ENCODE measurements around the gene RPRD1A.

DNA sequence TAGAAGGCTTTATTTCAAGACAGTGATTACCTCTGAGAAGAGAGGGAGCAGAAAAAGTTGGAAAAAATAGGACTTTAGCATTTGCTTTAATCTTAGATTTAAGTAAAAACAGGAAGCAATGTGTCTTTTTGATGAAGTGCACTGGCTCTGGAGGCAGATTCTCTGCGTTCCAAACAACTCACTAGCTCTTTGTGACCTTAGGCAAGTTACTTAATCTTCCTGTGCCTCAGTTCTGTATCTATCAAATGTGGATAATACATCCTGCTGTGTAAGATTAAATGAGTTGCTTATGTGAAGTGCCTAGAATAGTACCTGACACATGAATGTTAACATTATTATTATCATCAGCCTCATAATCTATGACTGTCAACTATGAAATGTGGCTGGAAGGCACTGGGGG lies 42.3 kb downstream of the RPRD1A start:
- TF ChIP-seq POLR2A (IDR thresholded peaks at IDR 0.05; ENCODE audit: extremely low read depth, insufficient read length) (no peak), MYC (IDR thresholded peaks at IDR 0.05; ENCODE audit: low read depth, low read length) (no peak)
- TF ChIP-seq, protein P1, sequence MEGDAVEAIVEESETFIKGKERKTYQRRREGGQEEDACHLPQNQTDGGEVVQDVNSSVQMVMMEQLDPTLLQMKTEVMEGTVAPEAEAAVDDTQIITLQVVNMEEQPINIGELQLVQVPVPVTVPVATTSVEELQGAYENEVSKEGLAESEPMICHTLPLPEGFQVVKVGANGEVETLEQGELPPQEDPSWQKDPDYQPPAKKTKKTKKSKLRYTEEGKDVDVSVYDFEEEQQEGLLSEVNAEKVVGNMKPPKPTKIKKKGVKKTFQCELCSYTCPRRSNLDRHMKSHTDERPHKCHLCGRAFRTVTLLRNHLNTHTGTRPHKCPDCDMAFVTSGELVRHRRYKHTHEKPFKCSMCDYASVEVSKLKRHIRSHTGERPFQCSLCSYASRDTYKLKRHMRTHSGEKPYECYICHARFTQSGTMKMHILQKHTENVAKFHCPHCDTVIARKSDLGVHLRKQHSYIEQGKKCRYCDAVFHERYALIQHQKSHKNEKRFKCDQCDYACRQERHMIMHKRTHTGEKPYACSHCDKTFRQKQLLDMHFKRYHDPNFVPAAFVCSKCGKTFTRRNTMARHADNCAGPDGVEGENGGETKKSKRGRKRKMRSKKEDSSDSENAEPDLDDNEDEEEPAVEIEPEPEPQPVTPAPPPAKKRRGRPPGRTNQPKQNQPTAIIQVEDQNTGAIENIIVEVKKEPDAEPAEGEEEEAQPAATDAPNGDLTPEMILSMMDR (IDR thresholded peaks at IDR 0.05; ENCODE audit: low read depth, low read length), result no peak

Data from NB4 (cell line).